Lower leg skin (tissue), 4 donors: ENCODE data around the gene RFXANK. TPM values are rescaled to one million over a fixed set of nuclear protein-coding genes. Genes with fewer than 3 reads are reported as not detected.
A peak's percentile ranks its signal among the peaks of the same experiment; 100 is the strongest.
"Not testable (repeated sequence)": the region's sequence is repeated elsewhere in the genome, so short reads cannot be mapped to it uniquely, and the experiment has no call there.

Source experiments
- DNase-seq, 2 donors: peaks; one replicate each; pipeline ENCODE4 v3.0.0-alpha.2; 2019; ENCODE audit warnings: low spot score in 2 of 2
- H3K4me3 ChIP-seq: fragments of 200-600 bp; sonication (generic); 2 replicates; pipeline ENCODE4 v1.5.1; 2017; ENCODE audit warnings: mild to moderate bottlenecking, low read depth; ENCODE audit not compliant: poor library complexity, severe bottlenecking
- POLR2A ChIP-seq, 2 donors: fragments of 450-650 bp; IDR thresholded peaks; one replicate each; pipeline ENCODE4 v1.6.1; 2016 to 2017; ENCODE audit warnings: antibody characterized with exemption in 2 of 2, mild to moderate bottlenecking in 1 of 2, moderate library complexity in 1 of 2
- WGBS, 2 donors: methylation state at CpG; one replicate each; pipeline ENCODE4 v1.1.5; 2018; 5-methylcytosine and 5-hydroxymethylcytosine counted together
- intact Hi-C: fragments of 100-400 bp; cut with DNase I; formaldehyde crosslinking; loops from one replicate; pipeline ENCODE4 v1.15.0; 2023; ENCODE audit warnings: low total_unique reads
- total RNA-seq, 4 donors: library from RNA; depleted of rRNA; stranded (reverse); fragments of >200 nt; gene quantifications; one replicate each; pipeline ENCODE4 v1.1.0, GENCODE V29; 2016
- TF ChIP-seq, protein P1 (sequence below), 3 donors: fragments of 450-650 bp; IDR thresholded peaks; one replicate each; pipeline ENCODE4 v1.5.1; 2016; ENCODE audit warnings: antibody characterized with exemption in 3 of 3, mild to moderate bottlenecking in 3 of 3, moderate library complexity in 2 of 3

Gene RFXANK
- total RNA-seq, 4 donors from 2014 or later: 40.1 to 59.0 (median 48.8) TPM

- TF ChIP-seq POLR2A (IDR thresholded peaks at IDR 0.05): no peak
- TF ChIP-seq, protein P1, sequence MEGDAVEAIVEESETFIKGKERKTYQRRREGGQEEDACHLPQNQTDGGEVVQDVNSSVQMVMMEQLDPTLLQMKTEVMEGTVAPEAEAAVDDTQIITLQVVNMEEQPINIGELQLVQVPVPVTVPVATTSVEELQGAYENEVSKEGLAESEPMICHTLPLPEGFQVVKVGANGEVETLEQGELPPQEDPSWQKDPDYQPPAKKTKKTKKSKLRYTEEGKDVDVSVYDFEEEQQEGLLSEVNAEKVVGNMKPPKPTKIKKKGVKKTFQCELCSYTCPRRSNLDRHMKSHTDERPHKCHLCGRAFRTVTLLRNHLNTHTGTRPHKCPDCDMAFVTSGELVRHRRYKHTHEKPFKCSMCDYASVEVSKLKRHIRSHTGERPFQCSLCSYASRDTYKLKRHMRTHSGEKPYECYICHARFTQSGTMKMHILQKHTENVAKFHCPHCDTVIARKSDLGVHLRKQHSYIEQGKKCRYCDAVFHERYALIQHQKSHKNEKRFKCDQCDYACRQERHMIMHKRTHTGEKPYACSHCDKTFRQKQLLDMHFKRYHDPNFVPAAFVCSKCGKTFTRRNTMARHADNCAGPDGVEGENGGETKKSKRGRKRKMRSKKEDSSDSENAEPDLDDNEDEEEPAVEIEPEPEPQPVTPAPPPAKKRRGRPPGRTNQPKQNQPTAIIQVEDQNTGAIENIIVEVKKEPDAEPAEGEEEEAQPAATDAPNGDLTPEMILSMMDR (IDR thresholded peaks at IDR 0.05): no peak
- WGBS, 2 donors: 90 to 94% methylated on average over 3 of the region's 3 CpGs
- H3K4me3 ChIP-seq: no peak overlapping the region
- DNase-seq: no peak
- intact Hi-C loops: no loop called here
Measured at GRCh38 chr19:19167612-19168011, 24.4 kb upstream of the RFXANK start.

- 81 to 85% methylated on average over 9 of the region's 9 CpGs for WGBS, 2 donors
- no peak overlapping the region for H3K4me3 ChIP-seq
- DNase-seq: no peak
- intact Hi-C loops: no loop called here
- no peak for TF ChIP-seq POLR2A (IDR thresholded peaks at IDR 0.05)
- TF ChIP-seq, protein P1 (IDR thresholded peaks at IDR 0.05): no peak
Measured at GRCh38 chr19:19169236-19170052, 22.6 kb upstream of the RFXANK start.

GRCh38 chr19:19170053-19170872 is 21.8 kb upstream of the RFXANK start, which contains the start of gene MEF2B:
TSS of gene MEF2B (minus strand) at chr19:19170263. CDS start at chr19:19150735, 19,528 bp downstream.
- intact Hi-C loops: no loop called here
- 19% methylated on average over 52 to 56 of the region's 56 CpGs for WGBS, 2 donors
- DNase-seq: peak; percentile 61 to 92
- H3K4me3 ChIP-seq: no peak within 1 kb of the TSS
- TF ChIP-seq, protein P1 (IDR thresholded peaks at IDR 0.05): no peak
- no peak for TF ChIP-seq POLR2A (IDR thresholded peaks at IDR 0.05)

DNA sequence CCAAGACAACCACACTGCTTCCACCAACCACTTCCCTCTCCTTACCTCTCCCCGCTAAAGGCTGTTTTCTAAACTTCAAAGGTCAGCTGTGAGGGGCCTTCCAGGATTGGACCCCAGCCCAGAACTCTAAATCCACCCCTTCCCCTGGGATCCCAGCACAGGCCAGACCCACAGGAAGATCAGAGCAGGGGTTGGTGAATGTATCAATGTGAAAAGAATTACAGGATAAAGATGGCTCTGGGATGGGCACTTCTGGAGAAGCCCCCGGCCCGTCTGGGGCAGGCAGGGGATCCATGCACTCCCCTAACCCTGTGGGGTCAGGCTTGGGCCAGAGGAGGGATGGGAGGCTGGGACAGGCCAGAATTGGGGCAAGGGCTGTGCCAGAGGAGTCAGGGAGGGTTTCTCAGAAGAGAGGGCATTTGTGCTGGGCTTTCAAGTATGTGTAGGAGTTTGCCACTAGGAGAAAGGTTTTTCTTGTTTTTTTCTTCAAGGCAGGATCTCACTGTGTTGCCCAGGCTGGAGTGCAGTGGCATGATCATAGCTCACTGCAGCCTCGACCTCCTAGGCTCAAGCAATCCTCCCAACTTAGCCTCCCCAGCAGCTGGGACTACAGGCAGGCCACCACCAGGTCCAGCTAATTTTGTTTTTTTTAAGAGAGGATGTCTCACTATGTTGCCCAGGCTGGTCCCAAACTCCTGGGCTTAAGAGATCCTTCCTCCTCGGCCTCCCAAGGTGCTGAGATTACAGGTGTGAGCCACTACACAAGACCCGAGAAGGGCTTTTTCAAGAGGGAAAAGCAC is 21.0 kb upstream of the RFXANK start:
- 82 to 91% methylated on average over 6 of the region's 6 CpGs for WGBS, 2 donors
- H3K4me3 ChIP-seq: no peak overlapping the region
- DNase-seq: no peak
- intact Hi-C loops: no loop called here
- TF ChIP-seq POLR2A (IDR thresholded peaks at IDR 0.05): no peak
- TF ChIP-seq, protein P1 (IDR thresholded peaks at IDR 0.05): no peak

DNA sequence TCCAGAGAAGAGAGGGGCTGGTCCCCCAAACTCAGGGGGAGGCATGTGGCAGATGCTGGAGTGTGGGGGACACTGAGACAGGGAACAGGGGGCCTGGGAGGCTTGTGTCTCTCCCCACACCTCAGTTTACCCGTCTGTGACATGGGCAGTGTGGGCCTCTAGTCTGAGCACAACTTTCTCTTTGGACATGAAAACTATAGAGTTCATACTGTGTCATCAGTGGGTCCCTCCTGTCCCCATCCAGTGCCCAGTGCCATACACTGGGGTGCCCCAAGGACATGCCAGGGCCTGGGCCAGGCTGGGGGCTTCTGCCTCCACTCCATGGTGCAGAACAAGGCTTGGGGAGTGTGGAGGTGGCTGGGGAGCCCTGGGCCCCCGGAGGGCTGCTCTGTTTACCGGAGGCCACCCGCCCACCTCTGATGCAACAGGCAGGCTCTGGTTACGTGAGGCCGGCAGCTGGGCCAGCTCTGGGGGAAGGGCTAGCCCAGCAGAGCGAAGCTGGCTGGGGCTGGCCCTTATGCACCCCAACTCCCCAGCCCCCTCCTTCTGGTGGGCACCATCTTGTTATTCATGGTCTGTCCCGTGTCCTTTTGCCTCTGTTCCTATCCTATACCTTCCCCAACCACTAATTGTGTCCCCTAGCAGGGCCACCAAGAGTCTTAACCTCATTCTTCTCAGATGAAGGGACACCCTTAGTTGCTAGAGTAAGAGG is 20.1 kb upstream of the RFXANK start:
- intact Hi-C loops: no loop called here
- 74 to 81% methylated on average over 7 to 8 of the region's 8 CpGs for WGBS, 2 donors
- TF ChIP-seq POLR2A (IDR thresholded peaks at IDR 0.05): no peak
- TF ChIP-seq, protein P1 (IDR thresholded peaks at IDR 0.05): no peak
- no peak for DNase-seq
- no peak overlapping the region for H3K4me3 ChIP-seq

DNA sequence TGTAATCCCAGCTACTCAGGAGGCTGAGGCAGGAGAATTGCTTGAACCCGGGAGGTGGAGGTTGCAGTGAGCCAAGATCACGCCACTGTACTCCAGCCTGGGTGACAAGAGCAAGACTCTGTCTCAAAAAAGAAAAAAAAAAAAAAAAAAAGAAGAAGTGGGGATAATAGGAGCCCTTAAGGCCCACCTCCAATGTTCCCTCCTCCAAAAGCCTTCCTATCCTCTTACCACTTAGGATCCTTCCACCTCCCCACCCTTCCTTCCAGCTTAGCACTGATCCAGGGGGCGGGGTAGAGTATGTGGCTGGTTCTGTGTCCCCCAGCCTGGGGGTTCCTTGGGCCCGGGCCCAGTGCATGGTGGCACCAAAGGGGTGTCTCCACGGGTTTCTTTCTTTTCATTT is 18.8 kb upstream of the RFXANK start:
- H3K4me3 ChIP-seq, intact Hi-C loops, DNase-seq: not testable (repeated sequence)
- 82 to 85% methylated on average over 5 of the region's 5 CpGs for WGBS, 2 donors
